HG03064 (cell line): ENCODE measurements around the gene APLN.

Experiments
- ATAC-seq: cut with Tn5 transposase; IDR thresholded peaks from one replicate; pipeline ENCODE4 v1.9.1; 2021; ENCODE audit warnings: low read depth; ENCODE audit not compliant: unreplicated experiment

APLN gene

DNA sequence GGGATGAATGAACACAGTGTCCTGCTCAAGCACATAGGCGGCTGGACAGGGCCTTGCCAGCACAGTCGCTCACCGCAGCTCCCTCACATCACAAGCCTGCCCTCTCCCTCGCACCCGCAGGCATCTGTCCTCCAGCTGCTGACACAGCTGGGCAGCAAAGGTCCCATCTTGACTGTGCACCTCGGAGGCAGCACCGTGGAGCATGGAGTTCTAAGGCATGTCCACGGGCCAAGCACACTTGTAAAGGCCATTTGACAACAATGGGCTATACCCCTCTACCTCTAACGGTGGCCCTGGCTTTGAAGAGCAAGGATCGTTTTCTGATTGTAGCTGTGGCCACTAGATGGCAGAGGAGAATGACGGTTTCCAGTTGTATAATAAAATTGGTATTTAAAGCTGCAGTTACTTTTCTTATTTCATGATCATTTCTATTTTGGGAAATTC is 53.8 kb downstream of the APLN start:
- ATAC-seq, result no peak

DNA sequence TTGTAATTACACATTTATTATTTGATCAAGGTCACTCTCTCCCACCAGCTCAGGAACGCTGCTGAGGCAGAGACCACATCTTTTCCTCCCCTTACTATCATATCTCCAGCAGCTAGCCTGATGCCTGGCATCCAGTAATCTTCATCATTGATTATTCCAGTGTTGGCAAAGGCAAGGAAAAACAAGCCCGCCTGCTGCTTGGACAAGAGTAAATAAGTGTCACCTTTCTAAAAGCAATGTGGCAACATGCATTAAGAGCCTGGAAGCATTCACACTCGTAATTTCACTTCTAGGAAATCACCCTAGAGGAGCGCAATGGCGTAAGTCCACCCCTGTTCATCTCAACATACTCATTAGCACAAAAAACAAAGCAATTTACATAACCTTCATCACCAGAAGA is 54.8 kb downstream of the APLN start:
- no peak for ATAC-seq

DNA sequence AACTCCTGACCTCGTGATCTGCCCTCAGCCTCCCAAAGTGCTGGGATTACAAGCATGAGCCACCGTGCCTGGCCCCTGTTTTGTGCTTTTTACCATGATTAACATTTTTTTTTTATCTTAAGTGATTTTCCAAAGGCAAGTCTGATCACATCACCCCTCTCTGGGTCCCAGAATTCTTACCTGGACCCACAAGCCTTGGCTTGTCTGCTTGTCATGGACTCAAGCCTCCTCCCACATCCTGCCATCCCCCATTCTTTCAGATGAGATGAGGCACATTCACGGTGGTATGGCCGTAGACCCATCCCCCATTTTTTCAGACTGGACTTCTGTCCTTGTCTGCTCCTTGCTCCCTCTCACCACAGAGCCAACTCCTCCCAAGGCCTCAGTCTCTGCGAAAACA is 55.3 kb downstream of the APLN start:
- no peak for ATAC-seq

DNA sequence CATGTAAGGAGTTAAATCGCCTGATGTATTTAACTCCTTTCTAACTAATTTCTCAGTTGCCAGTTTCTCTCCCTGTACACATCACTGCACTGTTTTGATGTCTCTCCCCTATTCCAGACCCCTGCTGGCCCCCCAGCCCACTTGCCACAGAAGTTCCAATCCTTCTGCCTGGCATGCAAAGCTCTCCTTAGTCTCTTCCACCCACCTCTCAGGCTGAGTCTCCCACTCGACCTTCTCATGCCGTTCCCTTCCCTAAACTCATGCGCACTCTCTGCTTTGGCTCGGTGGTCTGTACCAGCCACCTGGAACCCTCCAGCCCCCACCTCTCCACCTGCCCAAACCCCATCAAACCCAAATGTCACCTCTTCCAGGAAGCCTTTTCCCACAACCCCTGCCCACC is 56.9 kb downstream of the APLN start:
- no peak for ATAC-seq

DNA sequence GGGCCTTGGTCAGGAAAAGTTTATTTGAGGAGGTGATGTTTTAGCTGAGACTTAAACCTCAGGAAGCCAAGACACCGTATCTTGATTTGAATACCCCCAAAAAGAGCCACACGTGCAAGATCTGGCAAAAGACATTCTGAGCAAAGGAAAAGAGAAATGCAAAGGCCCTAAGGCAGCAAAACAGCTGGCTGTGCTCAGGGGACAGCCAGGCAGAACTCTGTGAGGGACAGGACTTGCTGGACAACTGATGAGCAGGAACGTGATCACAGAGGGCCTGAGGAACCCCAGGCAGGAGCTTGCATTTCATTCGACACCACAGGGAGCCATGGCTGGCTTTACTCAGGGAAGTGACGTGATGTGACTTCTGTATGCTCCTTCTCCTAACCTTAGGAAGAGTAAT is 58.7 kb downstream of the APLN start:
- ATAC-seq, result no peak
